Neural progenitor cell (in vitro differentiated cells): ENCODE results near the gene PLA2G2C.

Experiments used
- EZH2 ChIP-seq: fragments of 200-600 bp; sonication (generic); IDR thresholded peaks from 2 replicates; pipeline ENCODE4 v1.6.1; 2017; ENCODE audit warnings: antibody characterized with exemption, mild to moderate bottlenecking, moderate library complexity
- EZH2phosphoT487 ChIP-seq: fragments of 200-600 bp; sonication (generic); IDR thresholded peaks from 2 replicates; pipeline ENCODE4 v1.6.1; 2017; ENCODE audit warnings: antibody characterized with exemption
- TF ChIP-seq, protein P1 (sequence below): fragments of 200-600 bp; sonication (generic); IDR thresholded peaks from 2 replicates; pipeline ENCODE4 v1.5.1; 2017; ENCODE audit warnings: antibody characterized with exemption, mild to moderate bottlenecking

DNA sequence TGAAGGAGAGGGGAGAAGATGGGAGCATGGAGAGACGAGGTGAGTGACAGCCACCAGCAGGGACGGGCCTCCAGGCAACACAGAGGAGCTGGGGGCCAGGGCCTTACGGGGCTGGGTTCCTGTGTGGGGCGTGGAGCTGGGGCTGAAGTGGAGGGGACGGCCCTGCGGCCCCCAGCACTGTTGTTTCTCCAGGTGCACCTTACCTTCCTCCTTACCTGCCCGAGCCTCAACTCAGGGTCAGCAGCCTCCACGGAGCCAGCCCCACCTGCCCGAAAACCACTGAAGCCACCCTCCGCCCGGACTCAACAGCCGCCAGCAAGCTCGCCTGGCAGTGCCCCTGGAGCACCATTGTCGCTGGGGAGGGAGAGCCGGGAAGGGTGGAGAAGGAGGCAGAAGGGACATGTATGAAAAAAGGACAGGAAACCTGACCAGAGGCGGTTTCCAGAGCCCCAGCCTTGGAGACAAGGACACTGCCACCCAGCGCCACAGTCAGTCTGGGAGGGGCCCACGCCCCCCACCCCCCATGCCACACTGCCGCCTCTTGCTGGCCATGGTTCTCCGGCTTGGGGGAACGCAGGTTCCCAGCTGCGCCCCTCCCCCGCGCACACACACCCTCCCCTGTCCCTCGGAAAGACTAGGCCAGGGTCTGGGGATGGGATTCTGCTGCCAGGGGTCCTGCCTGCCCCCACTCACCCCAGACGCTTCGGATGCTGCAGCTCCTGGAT, 36.6 kb downstream of the PLA2G2C start:
- no peak for TF ChIP-seq EZH2
- TF ChIP-seq, protein P1, sequence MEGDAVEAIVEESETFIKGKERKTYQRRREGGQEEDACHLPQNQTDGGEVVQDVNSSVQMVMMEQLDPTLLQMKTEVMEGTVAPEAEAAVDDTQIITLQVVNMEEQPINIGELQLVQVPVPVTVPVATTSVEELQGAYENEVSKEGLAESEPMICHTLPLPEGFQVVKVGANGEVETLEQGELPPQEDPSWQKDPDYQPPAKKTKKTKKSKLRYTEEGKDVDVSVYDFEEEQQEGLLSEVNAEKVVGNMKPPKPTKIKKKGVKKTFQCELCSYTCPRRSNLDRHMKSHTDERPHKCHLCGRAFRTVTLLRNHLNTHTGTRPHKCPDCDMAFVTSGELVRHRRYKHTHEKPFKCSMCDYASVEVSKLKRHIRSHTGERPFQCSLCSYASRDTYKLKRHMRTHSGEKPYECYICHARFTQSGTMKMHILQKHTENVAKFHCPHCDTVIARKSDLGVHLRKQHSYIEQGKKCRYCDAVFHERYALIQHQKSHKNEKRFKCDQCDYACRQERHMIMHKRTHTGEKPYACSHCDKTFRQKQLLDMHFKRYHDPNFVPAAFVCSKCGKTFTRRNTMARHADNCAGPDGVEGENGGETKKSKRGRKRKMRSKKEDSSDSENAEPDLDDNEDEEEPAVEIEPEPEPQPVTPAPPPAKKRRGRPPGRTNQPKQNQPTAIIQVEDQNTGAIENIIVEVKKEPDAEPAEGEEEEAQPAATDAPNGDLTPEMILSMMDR = no peak
- TF ChIP-seq EZH2phosphoT487 = no peak
